Superior temporal gyrus (tissue), 1 donor: ENCODE measurements around the gene TIMP3.
"Not testable (repeated sequence)": the region's sequence is repeated elsewhere in the genome, so short reads cannot be mapped to it uniquely, and the experiment has no call there.

Experiments used
- DNase-seq: peaks from one replicate; pipeline ENCODE4 v3.0.0-alpha.2; 2016; ENCODE audit errors: extremely low spot score

TIMP3 gene

DNA sequence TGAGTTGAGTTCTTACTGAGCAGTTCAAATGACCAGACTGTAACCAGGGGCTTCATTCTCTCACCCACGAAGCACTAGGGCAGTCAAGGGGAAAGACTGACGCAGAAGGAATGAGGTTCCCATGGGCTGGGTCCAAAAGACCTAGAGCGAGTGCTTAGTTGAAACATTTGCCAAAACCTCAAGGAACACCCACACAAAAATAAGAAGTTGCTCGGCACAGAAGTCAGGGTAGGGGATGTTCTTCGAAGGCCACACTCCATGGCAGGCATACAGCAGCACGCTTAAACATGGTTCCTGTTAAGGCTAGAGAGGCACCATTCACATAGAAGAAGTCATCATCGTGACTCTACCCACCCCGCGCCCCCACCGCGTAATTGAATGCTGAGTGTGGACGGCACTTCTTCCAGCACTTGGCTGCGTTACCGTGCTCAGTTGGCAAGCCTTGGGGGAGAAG lies 52.9 kb downstream of the TIMP3 start:
- DNase-seq: no peak

GRCh38 chr22:32855045-32855756 lies 53.7 kb downstream of the TIMP3 start:
- DNase-seq: no peak

DNA sequence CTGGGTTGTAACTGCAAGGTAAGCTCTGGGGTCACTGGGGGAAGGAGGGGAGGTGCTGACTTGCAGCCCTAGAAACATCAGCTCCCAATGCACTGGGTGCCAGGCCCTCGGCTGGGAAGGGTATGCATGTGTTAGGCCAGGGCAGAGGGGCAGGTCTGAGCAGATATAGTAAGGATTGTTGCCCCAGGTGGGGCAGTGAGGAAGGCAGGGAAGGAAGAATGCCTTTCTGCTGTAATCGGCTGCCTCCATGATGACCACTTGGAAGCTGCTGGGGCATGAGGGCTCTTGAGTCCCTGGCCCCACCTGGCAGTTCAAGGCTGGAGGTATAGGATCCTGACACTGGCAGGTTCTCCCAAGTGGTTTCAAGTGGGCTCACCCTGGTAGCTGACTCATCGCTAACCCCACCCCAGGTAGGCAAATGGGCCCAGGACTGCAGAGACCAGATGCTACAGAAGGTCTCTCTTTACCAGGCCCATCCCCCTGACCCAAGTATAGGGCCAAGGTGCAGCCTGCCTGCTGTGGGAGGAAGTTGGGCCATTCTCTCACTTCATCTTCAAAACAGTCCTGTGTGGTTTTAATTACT lies 56.7 kb downstream of the TIMP3 start:
- no peak for DNase-seq

DNA sequence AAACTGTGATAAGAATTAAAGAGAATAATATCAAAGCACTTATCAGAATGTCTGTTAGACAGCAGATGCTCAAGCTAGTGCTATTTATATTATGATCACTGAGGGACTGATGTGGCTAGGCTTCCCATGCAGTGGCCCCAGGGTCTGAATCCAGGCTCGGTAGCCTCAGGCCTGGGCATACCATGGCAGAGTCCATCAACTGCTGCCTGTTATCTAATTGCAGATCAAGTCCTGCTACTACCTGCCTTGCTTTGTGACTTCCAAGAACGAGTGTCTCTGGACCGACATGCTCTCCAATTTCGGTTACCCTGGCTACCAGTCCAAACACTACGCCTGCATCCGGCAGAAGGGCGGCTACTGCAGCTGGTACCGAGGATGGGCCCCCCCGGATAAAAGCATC lies 57.5 kb downstream of the TIMP3 start:
- DNase-seq: no peak

DNA sequence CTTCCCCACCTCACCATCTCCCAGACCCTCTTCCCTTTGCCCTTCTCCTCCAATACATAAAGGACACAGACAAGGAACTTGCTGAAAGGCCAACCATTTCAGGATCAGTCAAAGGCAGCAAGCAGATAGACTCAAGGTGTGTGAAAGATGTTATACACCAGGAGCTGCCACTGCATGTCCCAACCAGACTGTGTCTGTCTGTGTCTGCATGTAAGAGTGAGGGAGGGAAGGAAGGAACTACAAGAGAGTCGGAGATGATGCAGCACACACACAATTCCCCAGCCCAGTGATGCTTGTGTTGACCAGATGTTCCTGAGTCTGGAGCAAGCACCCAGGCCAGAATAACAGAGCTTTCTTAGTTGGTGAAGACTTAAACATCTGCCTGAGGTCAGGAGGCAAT lies 58.2 kb downstream of the TIMP3 start:
- DNase-seq: no peak

GRCh38 chr22:32861330-32861729 lies 59.8 kb downstream of the TIMP3 start:
- DNase-seq: no peak

DNA sequence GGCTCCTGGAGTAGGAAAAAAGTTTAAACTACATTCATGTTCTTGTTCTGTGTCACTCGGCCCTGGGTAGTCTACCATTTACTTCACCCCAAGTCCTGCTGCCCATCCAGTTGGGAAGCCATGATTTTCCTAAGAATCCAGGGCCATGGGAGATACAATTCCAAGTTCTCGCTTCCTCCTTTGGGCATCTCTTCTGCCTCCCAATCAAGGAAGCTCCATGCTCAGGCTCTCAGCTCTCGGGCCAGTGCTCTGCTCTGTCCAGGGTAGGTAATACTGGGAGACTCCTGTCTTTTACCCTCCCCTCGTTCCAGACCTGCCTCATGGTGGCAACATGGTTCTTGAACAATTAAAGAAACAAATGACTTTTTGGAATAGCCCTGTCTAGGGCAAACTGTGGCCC lies 60.6 kb downstream of the TIMP3 start:
- no peak for DNase-seq

DNA sequence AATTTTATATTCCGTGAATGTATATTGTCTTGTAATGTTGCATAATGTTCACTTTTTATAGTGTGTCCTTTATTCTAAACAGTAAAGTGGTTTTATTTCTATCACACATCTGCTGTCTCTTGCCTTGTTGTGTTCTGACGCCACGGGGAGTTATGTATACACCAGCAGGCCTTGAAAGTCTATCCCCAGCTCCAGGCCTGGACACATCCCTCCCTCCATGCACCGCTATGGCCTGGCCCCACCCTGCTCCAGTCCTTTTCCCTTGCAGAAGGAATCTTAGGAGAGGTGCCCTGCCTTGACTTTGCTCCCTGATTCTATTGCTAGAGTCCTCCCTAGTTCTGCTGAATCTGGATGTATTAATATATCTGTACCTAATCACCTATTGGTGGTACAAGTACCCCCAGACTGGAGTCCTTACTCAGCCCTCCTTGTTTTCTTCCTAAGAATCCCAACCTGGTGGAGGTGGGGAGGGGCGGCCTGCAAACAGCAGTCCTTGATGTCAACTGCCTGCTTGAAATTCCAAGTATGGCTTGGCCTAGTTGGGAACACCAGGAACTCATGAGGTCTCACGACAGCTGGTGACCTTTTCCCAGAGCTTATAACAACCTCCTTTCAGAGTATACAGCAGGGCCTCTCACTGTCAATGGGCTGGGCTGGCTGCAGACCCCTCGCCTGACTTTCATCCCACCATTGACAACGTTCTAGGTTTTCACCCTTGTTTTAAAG lies 61.6 kb downstream of the TIMP3 start:
- DNase-seq: no peak

DNA sequence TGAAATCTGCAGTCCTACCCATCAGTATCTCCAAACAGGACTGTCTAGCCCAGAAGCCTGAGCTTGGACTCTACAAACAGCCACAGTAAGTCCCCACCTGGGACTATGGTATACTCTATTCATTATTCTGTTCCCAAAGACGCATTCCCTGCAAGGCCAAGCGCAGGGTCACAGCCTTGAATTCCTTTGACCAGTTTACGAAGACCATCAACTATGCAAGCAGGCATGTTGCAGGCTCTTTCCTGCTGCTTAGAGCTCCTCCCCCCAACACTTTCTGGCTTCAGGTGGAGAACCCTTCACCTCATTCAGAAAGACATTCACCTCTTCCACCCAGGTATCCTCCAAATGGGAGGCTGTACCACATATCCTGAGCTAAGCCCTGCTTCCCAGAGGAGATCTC lies 62.5 kb downstream of the TIMP3 start:
- no peak for DNase-seq

- DNase-seq: no peak
These were observed 63.1 kb downstream of the TIMP3 start for GRCh38 chr22:32864596-32864995.

GRCh38 chr22:32866953-32867352 lies 65.4 kb downstream of the TIMP3 start:
- DNase-seq: no peak

DNA sequence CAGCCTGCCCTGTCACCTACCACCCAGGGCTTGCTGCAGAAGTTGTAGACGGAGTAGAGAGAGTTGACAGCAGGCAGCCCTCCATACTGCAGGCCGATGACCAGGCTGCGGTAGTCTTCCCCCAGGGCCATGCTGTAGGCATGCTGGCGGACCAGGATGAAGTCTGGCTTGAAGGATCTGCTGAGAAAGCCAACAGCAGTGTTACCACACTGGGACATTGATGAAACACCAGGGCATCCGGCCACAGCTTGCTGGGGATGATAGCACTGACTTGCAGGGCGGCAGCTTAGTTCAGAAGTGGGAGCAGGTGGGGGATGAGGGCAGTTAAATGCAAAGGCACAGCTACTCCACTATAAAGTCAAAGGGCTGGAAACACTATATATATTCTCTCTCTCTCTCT lies 67.4 kb downstream of the TIMP3 start:
- DNase-seq: no peak

GRCh38 chr22:32870474-32870873 lies 69.0 kb downstream of the TIMP3 start:
- no peak for DNase-seq

GRCh38 chr22:32873604-32874003 lies 72.1 kb downstream of the TIMP3 start:
- DNase-seq: not testable (repeated sequence)

GRCh38 chr22:32874385-32874784 lies 72.9 kb downstream of the TIMP3 start:
- DNase-seq: no peak

GRCh38 chr22:32874976-32875375 lies 73.5 kb downstream of the TIMP3 start:
- DNase-seq: no peak

DNA sequence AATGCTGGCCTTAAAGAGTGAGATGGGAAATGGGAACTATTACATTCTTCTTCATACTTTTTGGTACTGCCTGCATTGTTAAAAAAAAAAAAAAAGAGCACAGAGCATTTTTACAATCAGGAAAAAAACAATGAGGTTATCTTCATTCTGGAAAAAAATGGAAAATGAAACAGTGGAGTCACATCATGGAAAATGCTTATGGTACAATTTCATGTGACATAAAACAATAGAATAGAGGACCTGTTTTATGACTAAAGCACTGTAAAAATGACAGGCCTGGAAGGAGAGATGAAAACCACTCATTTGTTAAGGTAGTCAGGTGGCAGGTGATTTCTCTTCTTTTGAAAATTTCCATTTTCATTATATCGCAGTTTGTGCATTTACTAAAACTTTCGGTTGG lies 75.0 kb downstream of the TIMP3 start:
- no peak for DNase-seq

DNA sequence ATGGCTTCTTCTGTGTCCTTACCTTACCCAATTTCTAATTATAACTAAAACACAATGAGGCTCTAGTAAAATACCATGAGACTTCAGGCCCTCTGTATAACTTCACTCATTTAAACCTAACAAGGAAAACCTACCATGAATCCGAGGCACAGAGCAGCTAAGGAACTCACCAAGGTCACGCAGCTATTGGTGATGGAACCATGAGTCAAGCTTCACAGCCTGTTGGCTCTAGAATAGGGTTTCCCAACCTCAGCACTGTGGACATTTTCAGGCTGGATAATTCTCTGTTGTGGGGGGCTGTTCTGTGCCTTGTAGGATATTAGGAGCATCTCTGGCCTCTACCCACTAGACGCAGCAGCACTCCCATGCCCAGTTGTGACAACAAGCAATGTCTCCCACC lies 75.7 kb downstream of the TIMP3 start:
- no peak for DNase-seq

- DNase-seq: no peak
These were observed 78.0 kb downstream of the TIMP3 start for GRCh38 chr22:32879550-32879949.

GRCh38 chr22:32880061-32880460 lies 78.6 kb downstream of the TIMP3 start:
- DNase-seq: no peak

- no peak for DNase-seq
These were observed 79.0 kb downstream of the TIMP3 start for GRCh38 chr22:32880505-32880892.

DNA sequence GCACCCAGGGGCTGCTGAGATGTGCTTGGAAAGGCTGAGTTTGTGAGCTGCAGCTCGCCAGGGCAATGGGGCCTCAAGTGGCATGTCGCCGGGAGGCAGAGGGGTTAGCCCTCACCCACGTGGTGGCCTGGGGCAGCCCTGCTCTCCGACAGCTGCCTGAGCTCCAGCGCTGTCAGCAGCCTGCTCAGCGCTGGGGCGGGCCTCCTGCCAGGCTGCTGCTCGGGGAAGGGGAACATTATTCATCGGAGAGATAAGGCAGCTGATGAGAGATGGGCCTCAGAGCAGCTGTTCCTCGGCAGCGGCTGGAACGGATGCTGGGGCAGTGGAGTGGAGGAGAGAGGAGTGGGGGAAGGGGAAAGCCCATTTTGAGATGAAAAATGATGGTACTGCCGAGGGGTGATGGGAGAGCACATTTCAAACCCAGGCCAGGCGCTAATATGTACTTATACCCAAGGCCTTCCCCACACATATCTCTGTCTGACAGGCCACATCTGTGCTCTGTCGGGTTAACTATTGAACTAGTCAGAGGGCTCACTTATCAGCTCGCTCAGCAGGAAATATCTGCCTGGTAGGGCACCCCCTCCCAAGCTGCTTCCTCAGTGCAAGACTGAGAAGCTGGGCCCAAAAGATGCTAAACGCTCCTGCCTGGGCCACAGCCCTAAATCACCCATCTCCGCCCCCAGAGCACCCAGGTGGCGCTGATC lies 79.5 kb downstream of the TIMP3 start:
- DNase-seq: no peak

DNA sequence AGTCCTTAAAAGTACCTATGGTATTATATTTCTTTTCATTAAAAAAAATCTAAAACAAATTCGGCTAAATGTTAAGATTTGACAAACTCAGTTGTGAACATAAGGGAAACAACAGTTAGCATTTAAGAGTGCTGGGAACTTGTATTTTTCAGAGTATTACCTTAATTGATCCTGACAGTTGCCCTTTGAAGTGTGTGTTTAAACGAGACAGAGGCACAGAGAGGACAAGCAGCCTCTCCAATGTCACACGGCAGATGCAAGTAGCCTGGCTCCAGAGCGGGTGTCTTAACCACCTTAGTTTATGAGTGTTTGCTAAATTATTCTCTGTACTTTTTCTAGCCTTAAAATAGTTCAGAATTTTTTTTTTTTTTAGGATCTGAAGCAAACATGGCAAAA lies 80.9 kb downstream of the TIMP3 start:
- no peak for DNase-seq
